PC-3 (cell line): ENCODE measurements around the gene PITPNM3.

Experiments used
- EZH2 ChIP-seq: fragments of 300-600 bp; sonication (generic); IDR thresholded peaks from one replicate; pipeline ENCODE4 v1.6.1; 2017; ENCODE audit warnings: antibody characterized with exemption, mild to moderate bottlenecking, low read length; ENCODE audit not compliant: unreplicated experiment
- EZH2phosphoT487 ChIP-seq: fragments of 300-600 bp; sonication (generic); IDR thresholded peaks from 2 replicates; pipeline ENCODE4 v1.6.1; 2018; ENCODE audit warnings: mild to moderate bottlenecking, antibody characterized with exemption, low read length, borderline replicate concordance
- TF ChIP-seq, protein P1 (sequence below): fragments of 300-600 bp; sonication (generic); conservative IDR thresholded peaks from 2 replicates; pipeline ENCODE4 v1.5.1; 2017; ENCODE audit warnings: antibody characterized with exemption, low read depth, mild to moderate bottlenecking, low read length

DNA sequence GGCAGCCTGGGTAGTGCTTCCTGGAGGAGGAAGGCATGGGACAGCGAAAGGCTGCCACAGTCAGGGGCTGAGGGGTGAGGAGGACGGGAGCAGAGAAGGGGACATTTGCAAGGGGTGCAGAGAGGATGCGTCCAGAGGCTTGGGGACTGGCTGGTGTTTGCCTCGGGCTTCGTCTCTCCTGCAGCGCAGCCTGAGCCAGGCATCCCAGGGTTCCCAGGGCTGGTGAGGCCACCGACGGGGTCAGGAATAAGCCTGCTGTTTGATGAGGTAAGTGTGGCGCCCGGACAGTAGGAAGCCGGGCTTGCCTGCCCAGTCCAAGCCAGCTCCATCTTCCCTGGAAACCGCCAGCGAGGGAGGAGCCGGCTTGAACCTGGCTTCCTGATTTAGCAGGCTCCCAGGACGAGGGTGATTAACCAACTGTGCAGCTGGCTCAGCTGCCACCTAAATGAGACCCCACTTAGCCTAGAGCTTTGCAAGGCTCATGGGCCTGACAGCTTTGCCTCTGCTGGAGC lies 47.8 kb downstream of the PITPNM3 start:
- TF ChIP-seq, protein P1, sequence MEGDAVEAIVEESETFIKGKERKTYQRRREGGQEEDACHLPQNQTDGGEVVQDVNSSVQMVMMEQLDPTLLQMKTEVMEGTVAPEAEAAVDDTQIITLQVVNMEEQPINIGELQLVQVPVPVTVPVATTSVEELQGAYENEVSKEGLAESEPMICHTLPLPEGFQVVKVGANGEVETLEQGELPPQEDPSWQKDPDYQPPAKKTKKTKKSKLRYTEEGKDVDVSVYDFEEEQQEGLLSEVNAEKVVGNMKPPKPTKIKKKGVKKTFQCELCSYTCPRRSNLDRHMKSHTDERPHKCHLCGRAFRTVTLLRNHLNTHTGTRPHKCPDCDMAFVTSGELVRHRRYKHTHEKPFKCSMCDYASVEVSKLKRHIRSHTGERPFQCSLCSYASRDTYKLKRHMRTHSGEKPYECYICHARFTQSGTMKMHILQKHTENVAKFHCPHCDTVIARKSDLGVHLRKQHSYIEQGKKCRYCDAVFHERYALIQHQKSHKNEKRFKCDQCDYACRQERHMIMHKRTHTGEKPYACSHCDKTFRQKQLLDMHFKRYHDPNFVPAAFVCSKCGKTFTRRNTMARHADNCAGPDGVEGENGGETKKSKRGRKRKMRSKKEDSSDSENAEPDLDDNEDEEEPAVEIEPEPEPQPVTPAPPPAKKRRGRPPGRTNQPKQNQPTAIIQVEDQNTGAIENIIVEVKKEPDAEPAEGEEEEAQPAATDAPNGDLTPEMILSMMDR = no peak
- TF ChIP-seq EZH2phosphoT487 = no peak
- TF ChIP-seq EZH2 = no peak
